Activated T-cell treated with anti-CD3 and anti-CD28 coated beads, Interleukin-2, amount 50 U/mL, for 1 hour (primary cell): ENCODE results near the gene CDH3.

Source experiments
- DNase-seq: peaks from one replicate; pipeline ENCODE4 v3.0.0-alpha.2; 2020

Gene CDH3

GRCh38 chr16:68644715-68645493, at the start of gene CDH3:
TSS of gene CDH3 (plus strand) at chr16:68645310. CDS start at chr16:68645380, 70 bp downstream.
- peak; percentile 44 for DNase-seq

GRCh38 chr16:68596266-68596665, 48.8 kb upstream of the CDH3 start:
- no peak for DNase-seq

- no peak for DNase-seq
Observed at GRCh38 chr16:68599586-68599985, 45.5 kb upstream of the CDH3 start.

- no peak for DNase-seq
Observed at GRCh38 chr16:68605746-68606145, 39.4 kb upstream of the CDH3 start.

GRCh38 chr16:68607443-68607842, 37.7 kb upstream of the CDH3 start:
- DNase-seq: no peak

GRCh38 chr16:68608330-68608729, 36.8 kb upstream of the CDH3 start:
- DNase-seq: no peak

- DNase-seq: no peak
Observed at GRCh38 chr16:68612996-68613395, 32.1 kb upstream of the CDH3 start.

- no peak for DNase-seq
Observed at GRCh38 chr16:68617734-68618133, 27.4 kb upstream of the CDH3 start.

- DNase-seq: no peak
Observed at GRCh38 chr16:68626557-68626956, 18.6 kb upstream of the CDH3 start.

- DNase-seq: no peak
Observed at GRCh38 chr16:68627951-68628425, 17.1 kb upstream of the CDH3 start.

- no peak for DNase-seq
Observed at GRCh38 chr16:68629351-68629910, 15.7 kb upstream of the CDH3 start.

GRCh38 chr16:68636064-68636560, 9.0 kb upstream of the CDH3 start:
- DNase-seq: no peak

- no peak for DNase-seq
Observed at GRCh38 chr16:68636818-68637217, 8.3 kb upstream of the CDH3 start.

- DNase-seq: no peak
Observed at GRCh38 chr16:68640972-68641371, 4.1 kb upstream of the CDH3 start.

- DNase-seq: no peak
Observed at GRCh38 chr16:68642047-68642435, 3.1 kb upstream of the CDH3 start.

- DNase-seq: no peak
Observed at GRCh38 chr16:68642436-68643101, 2.5 kb upstream of the CDH3 start.

- no peak for DNase-seq
Observed at GRCh38 chr16:68643227-68643626, 1.9 kb upstream of the CDH3 start.

GRCh38 chr16:68643847-68644246, 1.3 kb upstream of the CDH3 start:
- no peak for DNase-seq

- no peak for DNase-seq
Observed at GRCh38 chr16:68644296-68644695, 814 bp upstream of the CDH3 start.

- DNase-seq: no peak
Observed at GRCh38 chr16:68645494-68646388, 631 bp downstream of the CDH3 start.

- no peak for DNase-seq
Observed at GRCh38 chr16:68646953-68647659, 2.0 kb downstream of the CDH3 start.

- no peak for DNase-seq
Observed at GRCh38 chr16:68651136-68651535, 6.0 kb downstream of the CDH3 start.
